SK-N-SH treated with all-trans-retinoic acid at 6 μM for 48 hours (cell line): ENCODE results near the gene VEPH1.

Experiments used
- ATAC-seq: fragments of 200-7000 bp; cut with Tn5 transposase; 3 replicates; pipeline ENCODE4 v1.9.1; 2020; ENCODE audit warnings: mild to moderate bottlenecking, moderate library complexity
- BACH2 ChIP-seq: fragments of 250-450 bp; sonication (Bioruptor Pico); IDR thresholded peaks from 2 replicates; pipeline ENCODE4 v1.9.0; 2021; ENCODE audit warnings: mild to moderate bottlenecking, borderline replicate concordance
- CSDC2 ChIP-seq: fragments of 250-450 bp; sonication (Bioruptor Pico); IDR thresholded peaks from 2 replicates; pipeline ENCODE4 v1.5.0; 2020; ENCODE audit warnings: mild to moderate bottlenecking, moderate library complexity
- ESRRG ChIP-seq: fragments of 250-450 bp; sonication (Bioruptor Pico); IDR thresholded peaks from 2 replicates; pipeline ENCODE4 v1.6.1; 2021; ENCODE audit warnings: mild to moderate bottlenecking
- GLIS3 ChIP-seq: fragments of 250-450 bp; sonication (Bioruptor Pico); IDR thresholded peaks from 2 replicates; pipeline ENCODE4 v1.5.0; 2020; ENCODE audit warnings: mild to moderate bottlenecking, moderate library complexity
- OSR1 ChIP-seq: fragments of 250-450 bp; sonication (Bioruptor Pico); IDR thresholded peaks from 2 replicates; pipeline ENCODE4 v1.8.0; 2022; ENCODE audit warnings: moderate library complexity, mild to moderate bottlenecking, inconsistent platforms
- PPARA ChIP-seq: fragments of 250-450 bp; sonication (Bioruptor Pico); IDR thresholded peaks from 2 replicates; pipeline ENCODE4 v1.5.0; 2020; ENCODE audit warnings: mild to moderate bottlenecking, borderline replicate concordance
- RARB ChIP-seq: fragments of 250-450 bp; sonication (Bioruptor Pico); IDR thresholded peaks from 2 replicates; pipeline ENCODE4 v1.8.0; 2021; ENCODE audit warnings: mild to moderate bottlenecking, moderate library complexity
- TCF4 ChIP-seq: fragments of 250-450 bp; sonication (Bioruptor Pico); IDR thresholded peaks from 2 replicates; pipeline ENCODE4 v1.8.0; 2021; ENCODE audit warnings: mild to moderate bottlenecking, moderate library complexity, borderline replicate concordance
- TOX ChIP-seq: fragments of 250-450 bp; sonication (Bioruptor Pico); IDR thresholded peaks from 2 replicates; pipeline ENCODE4 v1.8.0; 2021; ENCODE audit warnings: mild to moderate bottlenecking, moderate library complexity, borderline replicate concordance
- ZC3H10 ChIP-seq: fragments of 250-450 bp; sonication (Bioruptor Pico); IDR thresholded peaks from 2 replicates; pipeline ENCODE4 v1.5.1; 2021; ENCODE audit warnings: mild to moderate bottlenecking, moderate library complexity
- ZFP3 ChIP-seq: fragments of 250-450 bp; sonication (Bioruptor Pico); IDR thresholded peaks from 2 replicates; pipeline ENCODE4 v1.5.0; 2020; ENCODE audit warnings: mild to moderate bottlenecking, moderate library complexity
- ZNF565 ChIP-seq: fragments of 450-650 bp; formaldehyde crosslinking; conservative IDR thresholded peaks from 2 replicates; pipeline ENCODE4 v1.5.0; 2020; ENCODE audit warnings: low read depth, mild to moderate bottlenecking, moderate library complexity
- ZNF70 ChIP-seq: fragments of 450-650 bp; formaldehyde crosslinking; IDR thresholded peaks from 2 replicates; pipeline ENCODE4 v1.5.0; 2020; ENCODE audit warnings: mild to moderate bottlenecking, moderate library complexity
- TF ChIP-seq, protein P1 (sequence below): fragments of 250-450 bp; sonication (Bioruptor Pico); IDR thresholded peaks from 2 replicates; pipeline ENCODE4 v1.5.0; 2020; ENCODE audit warnings: mild to moderate bottlenecking, moderate library complexity
- TF ChIP-seq, protein P2 (sequence below): fragments of 250-450 bp; sonication (Bioruptor Pico); IDR thresholded peaks from 2 replicates; pipeline ENCODE4 v1.5.1; 2021; ENCODE audit warnings: mild to moderate bottlenecking, moderate library complexity
- TF ChIP-seq, protein P3 (sequence below): fragments of 250-450 bp; sonication (Bioruptor Pico); IDR thresholded peaks from 2 replicates; pipeline ENCODE4 v1.8.0; 2020; ENCODE audit warnings: mild to moderate bottlenecking, moderate library complexity, borderline replicate concordance
- TF ChIP-seq, protein P4 (sequence below): fragments of 250-450 bp; sonication (Bioruptor Pico); IDR thresholded peaks from 2 replicates; pipeline ENCODE4 v1.5.1; 2020; ENCODE audit warnings: low read depth, mild to moderate bottlenecking, moderate library complexity

VEPH1 gene

DNA sequence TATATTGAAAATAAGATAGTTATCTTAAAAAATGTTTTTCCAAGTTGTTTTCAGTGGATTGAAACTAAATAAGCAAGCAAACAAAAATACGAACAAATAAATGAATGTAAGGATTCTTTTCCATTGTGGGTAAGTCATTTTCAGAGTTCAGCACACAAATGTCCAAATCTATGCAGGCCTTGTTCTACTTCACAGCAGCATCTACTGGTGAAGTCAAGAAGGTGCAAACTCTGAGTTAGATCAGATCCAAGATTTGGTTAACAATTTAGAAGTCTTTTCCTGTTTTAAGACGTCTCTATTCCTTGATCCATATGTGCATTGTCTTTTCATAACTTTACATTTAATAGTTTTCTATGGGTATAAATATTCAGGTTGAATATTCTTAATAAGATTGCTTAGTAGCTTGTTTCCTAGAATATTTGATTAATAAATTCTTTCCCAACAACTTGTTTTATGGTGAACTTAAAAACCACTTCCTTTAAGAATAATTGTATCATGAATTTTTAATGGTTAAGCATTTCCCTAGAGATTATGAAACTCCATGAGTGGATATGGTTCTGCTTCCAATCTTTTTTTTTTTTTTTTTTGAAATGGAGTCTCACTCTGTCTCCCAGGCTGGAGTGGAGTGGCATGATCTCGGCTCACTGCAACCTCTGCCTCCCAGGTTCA lies 56.1 kb downstream of the VEPH1 start:
- ATAC-seq = peak; percentile 85
- TF ChIP-seq RARB (CRISPR knock-in tag) (no peak), ZC3H10 (CRISPR knock-in tag) (no peak), TOX (CRISPR knock-in tag) (no peak), BACH2 (CRISPR knock-in tag) (no peak), PPARA (CRISPR knock-in tag) (no peak), GLIS3 (CRISPR knock-in tag) (no peak), OSR1 (CRISPR knock-in tag) (no peak)
- TF ChIP-seq, protein P1, sequence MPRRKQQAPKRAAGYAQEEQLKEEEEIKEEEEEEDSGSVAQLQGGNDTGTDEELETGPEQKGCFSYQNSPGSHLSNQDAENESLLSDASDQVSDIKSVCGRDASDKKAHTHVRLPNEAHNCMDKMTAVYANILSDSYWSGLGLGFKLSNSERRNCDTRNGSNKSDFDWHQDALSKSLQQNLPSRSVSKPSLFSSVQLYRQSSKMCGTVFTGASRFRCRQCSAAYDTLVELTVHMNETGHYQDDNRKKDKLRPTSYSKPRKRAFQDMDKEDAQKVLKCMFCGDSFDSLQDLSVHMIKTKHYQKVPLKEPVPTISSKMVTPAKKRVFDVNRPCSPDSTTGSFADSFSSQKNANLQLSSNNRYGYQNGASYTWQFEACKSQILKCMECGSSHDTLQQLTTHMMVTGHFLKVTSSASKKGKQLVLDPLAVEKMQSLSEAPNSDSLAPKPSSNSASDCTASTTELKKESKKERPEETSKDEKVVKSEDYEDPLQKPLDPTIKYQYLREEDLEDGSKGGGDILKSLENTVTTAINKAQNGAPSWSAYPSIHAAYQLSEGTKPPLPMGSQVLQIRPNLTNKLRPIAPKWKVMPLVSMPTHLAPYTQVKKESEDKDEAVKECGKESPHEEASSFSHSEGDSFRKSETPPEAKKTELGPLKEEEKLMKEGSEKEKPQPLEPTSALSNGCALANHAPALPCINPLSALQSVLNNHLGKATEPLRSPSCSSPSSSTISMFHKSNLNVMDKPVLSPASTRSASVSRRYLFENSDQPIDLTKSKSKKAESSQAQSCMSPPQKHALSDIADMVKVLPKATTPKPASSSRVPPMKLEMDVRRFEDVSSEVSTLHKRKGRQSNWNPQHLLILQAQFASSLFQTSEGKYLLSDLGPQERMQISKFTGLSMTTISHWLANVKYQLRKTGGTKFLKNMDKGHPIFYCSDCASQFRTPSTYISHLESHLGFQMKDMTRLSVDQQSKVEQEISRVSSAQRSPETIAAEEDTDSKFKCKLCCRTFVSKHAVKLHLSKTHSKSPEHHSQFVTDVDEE (CRISPR knock-in tag) = no peak
- TF ChIP-seq, protein P2, sequence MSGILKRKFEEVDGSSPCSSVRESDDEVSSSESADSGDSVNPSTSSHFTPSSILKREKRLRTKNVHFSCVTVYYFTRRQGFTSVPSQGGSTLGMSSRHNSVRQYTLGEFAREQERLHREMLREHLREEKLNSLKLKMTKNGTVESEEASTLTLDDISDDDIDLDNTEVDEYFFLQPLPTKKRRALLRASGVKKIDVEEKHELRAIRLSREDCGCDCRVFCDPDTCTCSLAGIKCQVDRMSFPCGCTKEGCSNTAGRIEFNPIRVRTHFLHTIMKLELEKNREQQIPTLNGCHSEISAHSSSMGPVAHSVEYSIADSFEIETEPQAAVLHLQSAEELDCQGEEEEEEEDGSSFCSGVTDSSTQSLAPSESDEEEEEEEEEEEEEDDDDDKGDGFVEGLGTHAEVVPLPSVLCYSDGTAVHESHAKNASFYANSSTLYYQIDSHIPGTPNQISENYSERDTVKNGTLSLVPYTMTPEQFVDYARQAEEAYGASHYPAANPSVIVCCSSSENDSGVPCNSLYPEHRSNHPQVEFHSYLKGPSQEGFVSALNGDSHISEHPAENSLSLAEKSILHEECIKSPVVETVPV (CRISPR knock-in tag) = no peak
- TF ChIP-seq, protein P3, sequence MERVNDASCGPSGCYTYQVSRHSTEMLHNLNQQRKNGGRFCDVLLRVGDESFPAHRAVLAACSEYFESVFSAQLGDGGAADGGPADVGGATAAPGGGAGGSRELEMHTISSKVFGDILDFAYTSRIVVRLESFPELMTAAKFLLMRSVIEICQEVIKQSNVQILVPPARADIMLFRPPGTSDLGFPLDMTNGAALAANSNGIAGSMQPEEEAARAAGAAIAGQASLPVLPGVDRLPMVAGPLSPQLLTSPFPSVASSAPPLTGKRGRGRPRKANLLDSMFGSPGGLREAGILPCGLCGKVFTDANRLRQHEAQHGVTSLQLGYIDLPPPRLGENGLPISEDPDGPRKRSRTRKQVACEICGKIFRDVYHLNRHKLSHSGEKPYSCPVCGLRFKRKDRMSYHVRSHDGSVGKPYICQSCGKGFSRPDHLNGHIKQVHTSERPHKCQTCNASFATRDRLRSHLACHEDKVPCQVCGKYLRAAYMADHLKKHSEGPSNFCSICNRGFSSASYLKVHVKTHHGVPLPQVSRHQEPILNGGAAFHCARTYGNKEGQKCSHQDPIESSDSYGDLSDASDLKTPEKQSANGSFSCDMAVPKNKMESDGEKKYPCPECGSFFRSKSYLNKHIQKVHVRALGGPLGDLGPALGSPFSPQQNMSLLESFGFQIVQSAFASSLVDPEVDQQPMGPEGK (CRISPR knock-in tag) = no peak

DNA sequence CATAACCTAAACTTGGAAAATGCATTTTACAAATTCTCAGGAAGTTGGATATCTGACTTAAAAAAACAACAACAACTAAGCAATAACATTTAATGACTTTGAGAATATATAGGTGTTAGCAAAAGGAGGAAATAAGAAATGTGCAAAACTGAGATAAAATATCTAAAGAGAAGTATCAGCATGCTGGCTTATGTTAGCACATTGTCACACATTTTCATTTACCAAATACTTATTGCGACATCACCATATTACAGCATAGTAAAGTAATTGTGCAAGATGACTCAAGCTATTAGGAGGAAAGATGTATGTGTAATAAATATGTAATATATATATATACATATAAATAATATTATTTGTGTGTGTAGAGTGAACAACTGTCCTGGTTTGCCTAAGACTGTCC lies 57.4 kb downstream of the VEPH1 start:
- no peak for ATAC-seq
- TF ChIP-seq ZNF565 (CRISPR knock-in tag) (no peak), RARB (CRISPR knock-in tag) (no peak), ZNF70 (CRISPR knock-in tag) (no peak), ZFP3 (CRISPR knock-in tag) (no peak), TCF4 (no peak), ESRRG (CRISPR knock-in tag) (no peak), ZC3H10 (CRISPR knock-in tag) (no peak), CSDC2 (CRISPR knock-in tag) (no peak), BACH2 (CRISPR knock-in tag) (no peak)
- TF ChIP-seq, protein P2 (CRISPR knock-in tag) = no peak
- TF ChIP-seq, protein P1 (CRISPR knock-in tag) = no peak
- TF ChIP-seq, protein P4, sequence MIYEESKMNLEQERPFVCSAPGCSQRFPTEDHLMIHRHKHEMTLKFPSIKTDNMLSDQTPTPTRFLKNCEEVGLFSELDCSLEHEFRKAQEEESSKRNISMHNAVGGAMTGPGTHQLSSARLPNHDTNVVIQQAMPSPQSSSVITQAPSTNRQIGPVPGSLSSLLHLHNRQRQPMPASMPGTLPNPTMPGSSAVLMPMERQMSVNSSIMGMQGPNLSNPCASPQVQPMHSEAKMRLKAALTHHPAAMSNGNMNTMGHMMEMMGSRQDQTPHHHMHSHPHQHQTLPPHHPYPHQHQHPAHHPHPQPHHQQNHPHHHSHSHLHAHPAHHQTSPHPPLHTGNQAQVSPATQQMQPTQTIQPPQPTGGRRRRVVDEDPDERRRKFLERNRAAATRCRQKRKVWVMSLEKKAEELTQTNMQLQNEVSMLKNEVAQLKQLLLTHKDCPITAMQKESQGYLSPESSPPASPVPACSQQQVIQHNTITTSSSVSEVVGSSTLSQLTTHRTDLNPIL (CRISPR knock-in tag) = no peak
